Fibroblast of lung (primary cell): ENCODE data around the gene NR6A1.
"Not testable (repeated sequence)": the region's sequence is repeated elsewhere in the genome, so short reads cannot be mapped to it uniquely, and the experiment has no call there.

Experiments
- EZH2 ChIP-seq: IDR thresholded peaks from 2 replicates; pipeline ENCODE4 v1.5.1; 2012; ENCODE audit warnings: low read length, control low read depth, mild to moderate bottlenecking; ENCODE audit errors: missing control alignments
- TF ChIP-seq, protein P1 (sequence below), 2 donors: IDR thresholded peaks in 1 of 2; conservative IDR thresholded peaks in 1 of 2; 1 replicate in 1 of 2; 2 replicates in 1 of 2; pipeline ENCODE4 v1.5.1; 2011 to 2012; ENCODE audit warnings: low read length in 2 of 2, control low read depth in 1 of 2, inconsistent platforms in 1 of 2, low read depth in 1 of 2, mild to moderate bottlenecking in 1 of 2

DNA sequence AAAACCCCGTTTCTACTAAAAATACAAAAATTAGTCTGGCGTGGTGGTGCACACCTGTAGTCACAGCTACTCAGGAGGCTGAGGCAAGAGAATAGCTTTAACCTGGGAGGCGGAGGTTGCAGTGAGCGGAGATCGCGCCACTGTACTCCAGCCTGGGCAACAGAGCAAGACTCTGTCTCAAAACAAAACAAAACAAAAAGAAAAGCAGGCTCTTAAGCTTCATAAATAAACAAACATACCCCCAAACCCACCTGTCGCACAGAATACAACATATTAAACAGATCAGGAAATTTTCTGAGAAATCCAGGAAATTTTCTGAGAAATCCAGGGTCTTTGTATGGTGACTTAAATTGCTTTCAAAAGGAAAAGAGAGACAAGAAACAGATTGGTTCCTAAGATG, 33.0 kb downstream of the NR6A1 start:
- TF ChIP-seq, protein P1, sequence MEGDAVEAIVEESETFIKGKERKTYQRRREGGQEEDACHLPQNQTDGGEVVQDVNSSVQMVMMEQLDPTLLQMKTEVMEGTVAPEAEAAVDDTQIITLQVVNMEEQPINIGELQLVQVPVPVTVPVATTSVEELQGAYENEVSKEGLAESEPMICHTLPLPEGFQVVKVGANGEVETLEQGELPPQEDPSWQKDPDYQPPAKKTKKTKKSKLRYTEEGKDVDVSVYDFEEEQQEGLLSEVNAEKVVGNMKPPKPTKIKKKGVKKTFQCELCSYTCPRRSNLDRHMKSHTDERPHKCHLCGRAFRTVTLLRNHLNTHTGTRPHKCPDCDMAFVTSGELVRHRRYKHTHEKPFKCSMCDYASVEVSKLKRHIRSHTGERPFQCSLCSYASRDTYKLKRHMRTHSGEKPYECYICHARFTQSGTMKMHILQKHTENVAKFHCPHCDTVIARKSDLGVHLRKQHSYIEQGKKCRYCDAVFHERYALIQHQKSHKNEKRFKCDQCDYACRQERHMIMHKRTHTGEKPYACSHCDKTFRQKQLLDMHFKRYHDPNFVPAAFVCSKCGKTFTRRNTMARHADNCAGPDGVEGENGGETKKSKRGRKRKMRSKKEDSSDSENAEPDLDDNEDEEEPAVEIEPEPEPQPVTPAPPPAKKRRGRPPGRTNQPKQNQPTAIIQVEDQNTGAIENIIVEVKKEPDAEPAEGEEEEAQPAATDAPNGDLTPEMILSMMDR (conservative IDR thresholded peaks at IDR 0.05 in 1 of 2, IDR thresholded peaks at IDR 0.05 in 1 of 2; ENCODE audit: low read depth in 1 of 2, low read length in 2 of 2), result not testable (repeated sequence)
- not testable (repeated sequence) for TF ChIP-seq EZH2
